HepG2 (cell line): Measurements from ENCODE around the gene AGAP1. TPM values are rescaled to one million over a fixed set of nuclear protein-coding genes. Genes with fewer than 3 reads are reported as not detected.
A peak's percentile ranks its signal among the peaks of the same experiment; 100 is the strongest.

Experiments used
- ATAC-seq: fragments of 200-7000 bp; cut with Tn5 transposase; 3 replicates; pipeline ENCODE4 v1.9.1; 2020; ENCODE audit warnings: mild to moderate bottlenecking, moderate library complexity
- BruUV-seq: library from RNA; stranded (reverse); fragments of 400-500 nt; replicated peaks from 2 replicates; lab custom pipeline; 2021; lab: Mats Ljungman, UMichigan
- CTCF ChIA-PET: fragments of 300-600 bp; formaldehyde crosslinking; extraction: SDS; loops from one replicate; lab custom pipeline; 2021; ENCODE audit warnings: low total read pairs, inconsistent platforms, low intra/inter-chr PET ratio; lab: Yijun Ruan, JAX
- POLR2A ChIA-PET: fragments of 350-600 bp; sonication (Branson Sonifier 250); formaldehyde crosslinking; loops from one replicate; lab custom pipeline; 2020; ENCODE audit warnings: antibody characterized with exemption, inconsistent platforms; lab: Yijun Ruan, JAX
- DNase-seq: peaks from one replicate; pipeline ENCODE4 v3.0.0-alpha.2; 2015; ENCODE audit warnings: low spot score
- FAIRE-seq: peaks from 3 replicates; lab custom pipeline; 2011; peaks lifted over from hg19 to GRCh38; lab: Jason Lieb, UNC
- H2AFZ ChIP-seq: one replicate; pipeline ENCODE4 v1.6.1; 2011; ENCODE audit warnings: low read length, inconsistent platforms
- H3K27ac ChIP-seq: fragments of 300-600 bp; 3 replicates; pipeline ENCODE4 v1.8.0; 2011; ENCODE audit warnings: mixed run types, mild to moderate bottlenecking, mixed read lengths, low read length, inconsistent platforms; ENCODE audit not compliant: insufficient read depth; ENCODE audit errors: extremely low read length
- H3K27me3 ChIP-seq, 2 experiments: fragments of 200-600 bp in 1 of 2; 2 replicates in 1 of 2; 3 replicates in 1 of 2; pipeline versions ENCODE4 v1.6.0 to v1.8.0; 2011; ENCODE audit warnings: low read length in 2 of 2, mild to moderate bottlenecking in 2 of 2, moderate library complexity in 2 of 2, inconsistent platforms in 1 of 2; ENCODE audit not compliant: insufficient read depth in 2 of 2, control insufficient read depth in 1 of 2
- H3K36me3 ChIP-seq, 2 experiments: fragments of 200-600 bp in 1 of 2; replicated peaks in 1 of 2; 2 replicates in 1 of 2; 3 replicates in 1 of 2; pipeline versions ENCODE4 v1.5.1 to v1.8.0; 2011; ENCODE audit warnings: low read length in 2 of 2, inconsistent platforms in 1 of 2; ENCODE audit not compliant: insufficient read depth in 2 of 2, control insufficient read depth in 1 of 2
- H3K4me1 ChIP-seq: 2 replicates; pipeline ENCODE4 v1.5.1; 2012; ENCODE audit warnings: low read length, inconsistent platforms; ENCODE audit not compliant: insufficient read depth
- H3K4me2 ChIP-seq: 2 replicates; pipeline ENCODE4 v1.6.0; 2011; ENCODE audit warnings: low read depth, low read length, inconsistent platforms
- H3K4me3 ChIP-seq, 3 experiments: fragments of 200-600 bp in 1 of 3; sonication (generic), shearing (Covaris generic) in 1 of 3; replicated peaks in 1 of 3; 2 replicates each; pipeline ENCODE4 v1.5.1; 2011 to 2016; ENCODE audit warnings: low read length in 3 of 3, inconsistent platforms in 2 of 3, low read depth in 2 of 3, mild to moderate bottlenecking in 2 of 3, control low read depth in 1 of 3, mixed read lengths in 1 of 3; ENCODE audit not compliant: insufficient read depth in 1 of 3
- H3K79me2 ChIP-seq: one replicate; pipeline ENCODE4 v1.6.1; 2011; ENCODE audit warnings: low read length, inconsistent platforms; ENCODE audit not compliant: insufficient read depth
- H3K9ac ChIP-seq: 2 replicates; pipeline ENCODE4 v1.6.0; 2011; ENCODE audit warnings: mild to moderate bottlenecking, low read depth, low read length, inconsistent platforms; ENCODE audit not compliant: insufficient read depth
- H3K9me3 ChIP-seq: 2 replicates; pipeline ENCODE4 v1.5.1; 2012; ENCODE audit warnings: mild to moderate bottlenecking, low read length
- H4K20me1 ChIP-seq: 2 replicates; pipeline ENCODE4 v1.6.0; 2011; ENCODE audit warnings: inconsistent platforms, mild to moderate bottlenecking, low read length, moderate library complexity; ENCODE audit not compliant: insufficient read depth
- FIP1L1 ChIP-seq: fragments of 200-400 bp; formaldehyde crosslinking; IDR thresholded peaks from 2 replicates; pipeline ENCODE4 v1.6.1; 2018; ENCODE audit warnings: low read depth, mild to moderate bottlenecking, low read length, moderate library complexity, borderline replicate concordance; ENCODE audit not compliant: insufficient read depth
- SRF ChIP-seq: IDR thresholded peaks from 2 replicates; pipeline ENCODE4 v1.6.1; 2011; ENCODE audit warnings: mild to moderate bottlenecking, low read depth, low read length, moderate library complexity
- ZGPAT ChIP-seq: IDR thresholded peaks from 2 replicates; pipeline ENCODE4 v1.6.1; 2016; ENCODE audit warnings: mild to moderate bottlenecking
- ZMYM2 ChIP-seq: sonication (generic); formaldehyde crosslinking; IDR thresholded peaks from 2 replicates; pipeline ENCODE4 v1.8.0; 2022; ENCODE audit warnings: mild to moderate bottlenecking, missing genetic modification reagents
- ZNF121 ChIP-seq: sonication (generic); formaldehyde crosslinking; IDR thresholded peaks from 2 replicates; pipeline ENCODE4 v1.5.0; 2020; ENCODE audit warnings: mild to moderate bottlenecking, missing genetic modification reagents
- ZNF382 ChIP-seq: sonication (generic); formaldehyde crosslinking; IDR thresholded peaks from 2 replicates; pipeline ENCODE4 v1.5.0; 2020; ENCODE audit warnings: missing genetic modification reagents, mild to moderate bottlenecking, borderline replicate concordance
- WGBS: methylation state at CpG from one replicate; pipeline ENCODE4 v1.1.6; 2017; ENCODE audit warnings: low lambda C conversion rate; 5-methylcytosine and 5-hydroxymethylcytosine counted together
- in situ Hi-C: cut with HindIII; loops from 2 replicates; pipeline ENCODE4 v1.10.0; 2017; ENCODE audit warnings: low pct_unique_long_range_greater_than_20kb; ENCODE audit not compliant: extremely low pct_ligation_motif_present
- intact Hi-C: fragments of 100-400 bp; cut with micrococcal nuclease; formaldehyde crosslinking; loops from one replicate; pipeline ENCODE4 v1.10.0; 2022; ENCODE audit not compliant: unreplicated experiment
- polyA plus RNA-seq, 8 experiments: library from polyadenylated mRNA; depleted of rRNA in 3 of 8; stranded (reverse) in 7 of 8; unstranded in 1 of 8; fragments of >200 nt; fragmentation: Illumina TruSeq in 4 of 8; extraction: Trizol in 4 of 8; gene quantifications; 2 replicates each; pipeline versions ENCODE4 v1.2.1 to v1.2.3, GENCODE V29; 2011 to 2016; ENCODE audit warnings: low read depth in 4 of 8, missing spikeins in 1 of 8, mixed read lengths in 1 of 8; ENCODE audit not compliant: insufficient read depth in 1 of 8
- total RNA-seq, 5 experiments: library from RNA; depleted of rRNA; stranded (reverse); fragments of >200 nt; fragmentation: Illumina TruSeq; extraction: Trizol; gene quantifications; 2 replicates each; pipeline ENCODE4 v1.2.3, GENCODE V29; 2016; ENCODE audit warnings: low read depth in 1 of 5
- TF ChIP-seq, protein P1 (sequence below): sonication (generic); formaldehyde crosslinking; IDR thresholded peaks from 2 replicates; pipeline ENCODE4 v1.9.0; 2021; ENCODE audit warnings: missing genetic modification reagents, borderline replicate concordance
- TF ChIP-seq, protein P2 (sequence below): sonication (generic); formaldehyde crosslinking; IDR thresholded peaks from 2 replicates; pipeline ENCODE4 v1.4.0; 2020; ENCODE audit warnings: missing genetic modification reagents; ENCODE audit errors: not compliant biosample characterization

The AGAP1 gene
- total and polyA plus RNA-seq, 2 of the 13 experiments (the other 11 are each of a cell fraction or from before 2014, with no cell fraction given) = 21.2 to 32.7 TPM

- intact Hi-C loops = no loop called here
- TF ChIP-seq ZGPAT (CRISPR knock-in tag) (no peak), ZNF382 (no peak), FIP1L1 (no peak), SRF (no peak), ZMYM2 (CRISPR knock-in tag) (no peak), ZNF121 (CRISPR knock-in tag) (peak; percentile 87)
- TF ChIP-seq, protein P1, sequence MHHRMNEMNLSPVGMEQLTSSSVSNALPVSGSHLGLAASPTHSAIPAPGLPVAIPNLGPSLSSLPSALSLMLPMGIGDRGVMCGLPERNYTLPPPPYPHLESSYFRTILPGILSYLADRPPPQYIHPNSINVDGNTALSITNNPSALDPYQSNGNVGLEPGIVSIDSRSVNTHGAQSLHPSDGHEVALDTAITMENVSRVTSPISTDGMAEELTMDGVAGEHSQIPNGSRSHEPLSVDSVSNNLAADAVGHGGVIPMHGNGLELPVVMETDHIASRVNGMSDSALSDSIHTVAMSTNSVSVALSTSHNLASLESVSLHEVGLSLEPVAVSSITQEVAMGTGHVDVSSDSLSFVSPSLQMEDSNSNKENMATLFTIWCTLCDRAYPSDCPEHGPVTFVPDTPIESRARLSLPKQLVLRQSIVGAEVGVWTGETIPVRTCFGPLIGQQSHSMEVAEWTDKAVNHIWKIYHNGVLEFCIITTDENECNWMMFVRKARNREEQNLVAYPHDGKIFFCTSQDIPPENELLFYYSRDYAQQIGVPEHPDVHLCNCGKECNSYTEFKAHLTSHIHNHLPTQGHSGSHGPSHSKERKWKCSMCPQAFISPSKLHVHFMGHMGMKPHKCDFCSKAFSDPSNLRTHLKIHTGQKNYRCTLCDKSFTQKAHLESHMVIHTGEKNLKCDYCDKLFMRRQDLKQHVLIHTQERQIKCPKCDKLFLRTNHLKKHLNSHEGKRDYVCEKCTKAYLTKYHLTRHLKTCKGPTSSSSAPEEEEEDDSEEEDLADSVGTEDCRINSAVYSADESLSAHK (CRISPR knock-in tag) = no peak
- TF ChIP-seq, protein P2, sequence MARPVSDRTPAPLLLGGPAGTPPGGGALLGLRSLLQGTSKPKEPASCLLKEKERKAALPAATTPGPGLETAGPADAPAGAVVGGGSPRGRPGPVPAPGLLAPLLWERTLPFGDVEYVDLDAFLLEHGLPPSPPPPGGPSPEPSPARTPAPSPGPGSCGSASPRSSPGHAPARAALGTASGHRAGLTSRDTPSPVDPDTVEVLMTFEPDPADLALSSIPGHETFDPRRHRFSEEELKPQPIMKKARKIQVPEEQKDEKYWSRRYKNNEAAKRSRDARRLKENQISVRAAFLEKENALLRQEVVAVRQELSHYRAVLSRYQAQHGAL (CRISPR knock-in tag) = no peak
- in situ Hi-C loops = no loop called here
These were observed 552.9 kb downstream of the AGAP1 start for GRCh38 chr2:236046715-236047114.

More at GRCh38 chr2:236046715-236047114, 552.9 kb downstream of the AGAP1 start:
- DNase-seq = no peak
- no peak for ATAC-seq
- Histone ChIP-seq H3K27me3 (no peaks in the 10 kb centered on the region), H3K4me1 (no peaks in the 10 kb centered on the region), H3K4me3 (no peak overlapping the region), H3K27ac (no peak overlapping the region), H3K9ac (no peak overlapping the region), H3K4me2 (no peak overlapping the region), H3K9me3 (no peaks in the 10 kb centered on the region), H2AFZ (no peak overlapping the region), H3K79me2 (no peaks in the 10 kb centered on the region), H4K20me1 (no peaks in the 10 kb centered on the region; the same call in 1 of the 2 replicates), H3K36me3 (peaks cover 13 to 28% of the 10 kb centered on the region in 2 experiments)
- FAIRE-seq = no peak
- ChIA-PET POLR2A (no interaction called here), CTCF (no interaction called here)
- no TSS peak for BruUV-seq
- 91% methylated on average over 3 of the region's 3 CpGs for WGBS
